GM11168 (cell line): Measurements from ENCODE around the gene INPP5J.
"Not testable (repeated sequence)": the region's sequence is repeated elsewhere in the genome, so short reads cannot be mapped to it uniquely, and the experiment has no call there.

Experiments used
- in situ Hi-C: fragments of 300-500 bp; cut with MboI; formaldehyde crosslinking; loops from one replicate; pipeline ENCODE4 v1.12.0; 2022; ENCODE audit warnings: low sequenced_read_pairs; ENCODE audit not compliant: unreplicated experiment

Gene INPP5J

GRCh38 chr22:31141551-31141950 is 18.8 kb downstream of the INPP5J start:
- in situ Hi-C loops: no loop called here

GRCh38 chr22:31142285-31142684 is 19.5 kb downstream of the INPP5J start:
- in situ Hi-C loops: no loop called here

GRCh38 chr22:31143038-31143437 is 20.3 kb downstream of the INPP5J start:
- in situ Hi-C loops: no loop called here

DNA sequence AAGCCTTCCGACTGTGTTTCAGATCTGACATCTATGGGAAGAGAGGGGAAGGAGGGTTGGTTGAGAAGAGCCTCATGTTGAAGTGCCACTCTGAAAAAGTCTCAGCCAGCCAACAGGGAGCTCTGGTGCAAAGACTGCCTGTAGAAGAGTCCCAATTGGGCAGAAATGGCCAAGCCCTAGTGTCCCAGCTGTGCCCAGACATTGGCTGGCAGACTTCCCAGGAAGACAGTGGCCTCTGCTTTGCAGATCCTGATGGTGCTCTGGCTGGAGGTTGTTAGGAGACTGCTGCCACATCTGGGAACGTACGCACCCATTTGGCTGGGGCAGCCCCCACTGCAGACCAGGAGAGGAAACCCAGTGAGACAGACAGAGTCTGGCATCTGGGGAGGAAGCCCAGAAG is 20.8 kb downstream of the INPP5J start:
- in situ Hi-C loops: no loop called here

DNA sequence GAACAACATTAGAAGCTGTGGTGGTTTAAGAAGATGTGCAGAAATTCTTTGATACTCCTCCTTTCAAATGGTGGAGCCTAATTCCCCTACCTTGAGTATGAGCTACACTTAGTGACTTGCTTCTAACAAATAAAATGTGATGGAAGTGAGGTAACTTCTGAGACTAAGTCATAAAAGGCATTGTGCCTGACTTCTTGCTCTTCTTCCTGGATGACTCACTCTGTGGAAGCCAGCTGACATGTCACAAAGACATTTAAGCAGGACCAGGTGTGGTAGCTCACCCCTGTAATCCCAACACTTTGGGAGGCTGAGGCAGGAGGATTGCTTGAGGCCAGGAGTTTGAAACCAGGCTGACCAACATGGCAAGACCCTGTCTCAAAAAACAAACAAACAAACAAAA is 21.5 kb downstream of the INPP5J start:
- in situ Hi-C loops: no loop called here

DNA sequence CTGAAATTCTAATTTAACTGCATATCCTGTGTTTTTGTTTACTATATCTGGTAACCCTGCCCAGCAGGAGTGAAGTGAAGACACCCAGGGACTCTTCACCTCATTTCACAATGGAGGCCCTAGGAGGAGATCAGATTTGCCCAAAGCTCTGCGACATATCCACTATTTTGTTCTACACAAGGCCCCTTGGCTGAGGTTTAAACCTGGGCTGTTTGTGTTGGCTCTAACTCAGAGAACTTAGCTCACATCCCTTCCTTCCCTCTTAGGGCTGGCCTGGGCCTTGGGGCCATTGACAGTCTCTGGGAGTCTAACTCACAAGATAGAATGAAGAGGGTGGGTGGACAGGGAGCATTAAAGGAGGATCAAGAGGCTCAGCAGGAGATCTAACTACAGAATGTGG is 25.7 kb downstream of the INPP5J start:
- in situ Hi-C loops: no loop called here

- in situ Hi-C loops: no loop called here
Measured at GRCh38 chr22:31148953-31149627, 26.3 kb downstream of the INPP5J start.

DNA sequence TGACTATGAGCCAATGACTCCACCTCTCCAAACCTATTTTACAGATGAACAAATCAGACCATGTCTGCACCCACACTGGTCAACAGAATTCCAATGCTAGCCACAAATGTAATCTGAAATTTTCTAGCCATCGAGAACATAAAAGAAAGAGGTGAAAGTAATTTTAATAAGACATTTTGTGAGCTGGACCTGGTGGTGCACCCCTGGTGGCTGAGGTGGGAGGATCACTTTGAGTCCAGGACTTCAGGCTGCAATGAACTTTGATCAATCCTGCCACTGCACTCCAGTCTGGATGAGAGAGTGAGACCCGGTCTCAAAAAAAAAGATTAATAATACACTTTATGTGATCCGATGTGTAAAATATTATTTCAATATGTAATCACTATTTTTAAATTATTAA is 27.8 kb downstream of the INPP5J start:
- in situ Hi-C loops: no loop called here

- in situ Hi-C loops: no loop called here
Measured at GRCh38 chr22:31151872-31152271, 29.1 kb downstream of the INPP5J start.

- in situ Hi-C loops: no loop called here
Measured at GRCh38 chr22:31153357-31153756, 30.6 kb downstream of the INPP5J start.

GRCh38 chr22:31154975-31155374 is 32.2 kb downstream of the INPP5J start:
- in situ Hi-C loops: no loop called here

DNA sequence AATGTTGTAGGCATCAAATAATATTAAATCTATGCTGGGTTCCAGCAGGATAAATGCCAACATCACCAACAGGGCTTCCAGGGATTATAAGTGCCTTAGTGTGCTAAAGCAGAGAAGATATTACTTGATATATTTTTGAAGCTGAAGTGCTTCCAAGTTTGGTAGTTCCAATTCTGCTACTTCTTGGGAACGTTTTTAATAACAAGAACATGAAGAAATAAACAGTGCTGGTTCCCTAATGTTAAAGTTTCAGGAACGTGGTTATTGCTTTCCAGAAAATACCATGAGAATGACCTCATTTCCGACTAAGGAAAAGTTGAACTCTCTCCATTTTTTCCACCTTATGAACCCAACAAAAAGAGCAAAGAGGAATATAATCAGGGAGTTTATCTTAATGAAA is 32.7 kb downstream of the INPP5J start:
- in situ Hi-C loops: no loop called here

GRCh38 chr22:31160328-31160978 is 37.7 kb downstream of the INPP5J start:
- in situ Hi-C loops: no loop called here

DNA sequence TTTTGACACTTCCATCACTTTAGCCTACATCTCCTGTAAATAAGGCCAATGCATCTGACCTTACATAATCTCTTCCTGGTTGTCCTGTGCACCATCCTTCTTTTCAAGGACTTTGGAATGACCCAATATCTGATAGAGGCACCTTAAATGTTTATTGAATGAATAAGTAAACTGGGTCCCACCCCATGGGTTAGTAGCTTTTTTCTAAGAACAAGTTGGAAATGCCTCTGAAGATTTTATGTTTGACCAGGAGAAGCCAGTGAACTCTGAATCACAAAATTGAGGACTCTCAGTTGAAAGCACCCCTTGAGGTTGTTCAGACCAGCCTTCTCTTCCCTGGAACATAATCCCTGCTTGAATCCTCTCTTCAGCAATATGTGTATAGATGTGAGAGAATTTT is 38.6 kb downstream of the INPP5J start:
- in situ Hi-C loops: no loop called here

DNA sequence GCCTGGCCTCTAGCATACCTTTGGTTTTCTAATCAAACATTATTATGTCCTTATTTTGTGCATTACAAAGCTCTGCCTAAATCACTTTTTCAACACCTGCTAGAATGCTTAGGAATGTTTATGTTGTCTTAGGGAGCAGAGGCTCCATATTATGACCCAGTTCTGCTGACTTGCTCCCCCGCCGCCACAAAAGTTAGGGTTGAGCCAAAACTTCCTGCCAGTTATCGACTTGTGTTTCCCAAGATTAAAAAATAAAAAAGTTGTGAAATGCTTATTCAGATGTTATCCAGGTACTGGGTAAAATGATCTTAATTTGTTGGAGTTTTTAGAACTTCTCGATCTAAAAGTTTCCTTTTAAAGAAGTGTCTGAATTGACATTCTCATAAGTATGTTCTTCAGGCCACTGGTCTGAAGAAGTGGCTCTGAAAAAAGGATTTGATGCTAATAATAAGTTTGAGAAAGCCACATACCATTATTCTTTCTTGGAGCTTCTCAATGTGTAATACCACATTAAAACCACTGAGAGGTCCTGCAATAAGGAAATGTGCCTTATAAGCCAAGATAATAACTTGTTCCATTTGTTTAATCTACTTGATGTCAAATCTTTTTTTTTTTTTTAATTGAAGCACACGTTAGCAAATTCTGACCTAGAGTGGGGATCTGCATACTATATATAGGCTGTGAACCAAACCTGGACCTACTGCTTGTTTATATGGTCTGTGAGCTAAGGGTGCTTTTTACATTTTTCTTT is 39.4 kb downstream of the INPP5J start:
- in situ Hi-C loops: no loop called here

- in situ Hi-C loops: no loop called here
Measured at GRCh38 chr22:31170971-31171370, 48.2 kb downstream of the INPP5J start.

GRCh38 chr22:31171734-31172133 is 49.0 kb downstream of the INPP5J start:
- in situ Hi-C loops: not testable (repeated sequence)

GRCh38 chr22:31173386-31174145 is 50.8 kb downstream of the INPP5J start:
- in situ Hi-C loops: no loop called here

- in situ Hi-C loops: no loop called here
Measured at GRCh38 chr22:31176923-31177322, 54.2 kb downstream of the INPP5J start.

DNA sequence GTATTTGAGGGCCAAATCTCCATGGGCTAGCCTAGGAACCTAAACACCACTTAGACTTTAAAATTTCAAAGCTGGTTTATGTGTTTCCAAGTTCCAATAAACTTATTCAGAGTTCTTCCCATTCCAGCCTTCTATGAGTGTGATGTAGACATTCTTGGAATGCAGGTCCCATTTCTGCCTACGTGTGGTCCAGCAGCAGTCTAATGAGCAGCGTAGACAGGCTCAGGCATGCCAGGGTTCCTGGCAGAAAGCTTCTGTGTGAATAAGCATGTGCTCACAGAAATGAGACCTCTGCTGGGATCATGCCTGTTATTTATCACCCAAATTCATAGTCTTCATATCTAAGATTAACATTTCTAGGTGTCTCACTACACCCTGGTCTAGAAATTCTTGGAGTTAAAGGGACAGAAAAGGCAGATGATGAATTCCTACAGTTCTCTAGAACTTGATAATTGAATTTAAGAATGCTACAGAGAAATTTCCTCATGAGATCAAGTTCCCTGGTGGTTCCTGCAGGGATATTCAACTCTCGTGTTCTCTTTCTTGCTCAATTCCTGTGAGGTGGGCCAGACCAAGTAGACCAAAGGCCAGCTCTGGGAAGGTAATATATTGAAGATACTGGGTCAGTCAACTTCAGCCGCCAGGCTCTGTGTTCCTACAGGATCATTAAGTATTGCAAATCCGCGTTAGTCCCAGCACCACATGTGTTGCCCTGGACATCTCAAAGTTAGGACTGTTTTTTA is 54.8 kb downstream of the INPP5J start:
- in situ Hi-C loops: no loop called here
